Ramos (cell line): ENCODE results near the gene CEP44.
"Not testable (repeated sequence)": the region's sequence is repeated elsewhere in the genome, so short reads cannot be mapped to it uniquely, and the experiment has no call there.

ENCODE experiments used
- in situ Hi-C: fragments of 300-500 bp; cut with MboI; formaldehyde crosslinking; loops from one replicate; pipeline ENCODE4 v1.14.3; 2022; ENCODE audit warnings: low sequenced_read_pairs; ENCODE audit not compliant: unreplicated experiment

The CEP44 gene

GRCh38 chr4:174378951-174379350 lies 95.2 kb downstream of the CEP44 start:
- in situ Hi-C loops: no loop called here

DNA sequence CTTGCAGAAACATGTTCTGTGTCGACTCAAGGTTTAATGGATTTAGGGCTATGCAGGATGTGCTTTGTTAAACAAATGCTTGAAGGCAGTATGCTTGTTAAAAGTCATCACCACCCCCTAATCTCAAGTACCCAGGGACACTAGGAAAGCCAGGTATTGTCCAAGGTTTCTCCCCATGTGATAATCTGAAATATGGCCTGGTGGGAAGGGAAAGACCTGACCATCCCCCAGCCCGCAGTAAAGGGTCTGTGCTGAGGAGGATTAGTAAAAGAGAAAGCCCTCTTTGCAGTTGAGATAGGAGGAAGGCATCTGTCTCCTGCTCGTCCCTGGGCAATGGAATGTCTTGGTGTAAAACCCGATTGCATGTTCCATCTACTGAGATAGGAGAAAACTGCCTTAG lies 96.5 kb downstream of the CEP44 start:
- in situ Hi-C loops: not testable (repeated sequence)

GRCh38 chr4:174380699-174381439 lies 97.2 kb downstream of the CEP44 start:
- in situ Hi-C loops: no loop called here

DNA sequence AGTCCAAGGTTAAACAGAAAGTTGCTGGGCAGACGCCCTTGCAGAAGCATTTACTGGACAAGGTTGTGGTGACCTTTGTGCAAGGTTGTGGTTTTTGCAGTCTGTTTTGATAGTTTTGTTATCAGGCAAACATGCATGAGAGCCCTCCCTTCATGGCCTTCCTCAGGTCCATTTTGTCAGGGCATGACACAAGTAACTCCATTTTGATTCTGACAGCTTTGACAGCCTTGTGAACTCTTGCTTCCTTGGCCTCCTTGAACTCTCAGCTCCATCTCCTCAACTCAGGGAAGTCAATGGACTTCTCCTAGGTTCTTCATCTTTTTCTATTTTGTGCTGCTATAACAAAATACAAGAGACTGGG lies 97.7 kb downstream of the CEP44 start:
- in situ Hi-C loops: no loop called here
